PC-3 (cell line): ENCODE results near the gene TMEM254. TPM values are rescaled to one million over a fixed set of nuclear protein-coding genes. Genes with fewer than 3 reads are reported as not detected.
A peak's percentile ranks its signal among the peaks of the same experiment; 100 is the strongest.

ENCODE experiments used
- ATAC-seq: fragments of 200-7000 bp; cut with Tn5 transposase; 2 replicates; pipeline ENCODE4 v1.9.1; 2020; ENCODE audit warnings: mild to moderate bottlenecking, moderate library complexity
- BruUV-seq: library from RNA; stranded (reverse); fragments of 400-500 nt; replicated peaks from 2 replicates; lab custom pipeline; 2021; lab: Mats Ljungman, UMichigan
- CTCF ChIA-PET: fragments of 300-600 bp; sonication (Branson Sonifier 250); formaldehyde crosslinking; loops from one replicate; lab custom pipeline; 2022; ENCODE audit warnings: antibody characterized with exemption; lab: Charles Lee
- POLR2A ChIA-PET: fragments of 300-600 bp; sonication (Branson Sonifier 250); formaldehyde crosslinking; loops from one replicate; lab custom pipeline; 2022; ENCODE audit warnings: antibody characterized with exemption; ENCODE audit not compliant: unreplicated experiment; lab: Charles Lee
- DNase-seq: peaks from one replicate; pipeline ENCODE4 v3.0.0-alpha.2; 2015
- H2AFZ ChIP-seq: fragments of 300-600 bp; sonication (generic); 2 replicates; pipeline ENCODE4 v1.6.0; 2016; ENCODE audit warnings: antibody characterized with exemption, low read length
- H3F3A ChIP-seq: fragments of 300-600 bp; sonication (generic); one replicate; pipeline ENCODE4 v1.6.0; 2017; ENCODE audit warnings: antibody characterized with exemption, low read length, control low read depth, mild to moderate bottlenecking; ENCODE audit not compliant: unreplicated experiment
- H3K27ac ChIP-seq: fragments of 300-600 bp; sonication (generic); 2 replicates; pipeline ENCODE4 v1.5.1; 2016; ENCODE audit warnings: mild to moderate bottlenecking, low read length
- H3K27me3 ChIP-seq: fragments of 300-600 bp; sonication (generic); 2 replicates; pipeline ENCODE4 v1.6.1; 2016; ENCODE audit warnings: low read length, mixed read lengths
- H3K36me3 ChIP-seq: fragments of 300-600 bp; sonication (generic); 2 replicates; pipeline ENCODE4 v1.6.1; 2016; ENCODE audit warnings: low read depth, mixed run types, low read length, mixed read lengths
- H3K4me1 ChIP-seq: fragments of 300-600 bp; sonication (generic); 2 replicates; pipeline ENCODE4 v1.5.1; 2016; ENCODE audit warnings: low read length; ENCODE audit not compliant: insufficient read depth
- H3K4me2 ChIP-seq: fragments of 300-600 bp; sonication (generic); 2 replicates; pipeline ENCODE4 v1.6.0; 2016; ENCODE audit warnings: low read length
- H3K4me3 ChIP-seq: fragments of 300-600 bp; sonication (generic); 2 replicates; pipeline ENCODE4 v1.5.1; 2016; ENCODE audit warnings: mild to moderate bottlenecking, low read length, mixed read lengths
- H3K79me2 ChIP-seq: fragments of 300-600 bp; sonication (generic); 2 replicates; pipeline ENCODE4 v1.6.1; 2017; ENCODE audit warnings: low read length, mixed read lengths
- H3K9ac ChIP-seq: fragments of 300-600 bp; sonication (generic); 2 replicates; pipeline ENCODE4 v1.6.0; 2016; ENCODE audit warnings: mild to moderate bottlenecking, low read length
- H3K9me2 ChIP-seq: fragments of 300-600 bp; sonication (generic); replicated peaks from 2 replicates; pipeline ENCODE4 v1.6.1; 2016; ENCODE audit warnings: mixed run types, low read length, mixed read lengths
- H3K9me3 ChIP-seq: fragments of 300-600 bp; sonication (generic); 2 replicates; pipeline ENCODE4 v1.6.1; 2016; ENCODE audit warnings: low read length, mixed read lengths
- H4K20me1 ChIP-seq: fragments of 300-600 bp; sonication (generic); 2 replicates; pipeline ENCODE4 v1.6.1; 2016; ENCODE audit warnings: low read length, mixed read lengths
- EZH2 ChIP-seq: fragments of 300-600 bp; sonication (generic); IDR thresholded peaks from one replicate; pipeline ENCODE4 v1.6.1; 2017; ENCODE audit warnings: antibody characterized with exemption, mild to moderate bottlenecking, low read length; ENCODE audit not compliant: unreplicated experiment
- EZH2phosphoT487 ChIP-seq: fragments of 300-600 bp; sonication (generic); IDR thresholded peaks from 2 replicates; pipeline ENCODE4 v1.6.1; 2018; ENCODE audit warnings: mild to moderate bottlenecking, antibody characterized with exemption, low read length, borderline replicate concordance
- intact Hi-C: fragments of 100-400 bp; cut with micrococcal nuclease; formaldehyde crosslinking; loops from 2 replicates; pipeline ENCODE4 v1.9.0; 2023
- total RNA-seq: library from RNA; depleted of rRNA; stranded (reverse); fragments of >200 nt; gene quantifications from 2 replicates; pipeline ENCODE4 v1.2.3, GENCODE V29; 2014
- TF ChIP-seq, protein P1 (sequence below): fragments of 300-600 bp; sonication (generic); conservative IDR thresholded peaks from 2 replicates; pipeline ENCODE4 v1.5.1; 2017; ENCODE audit warnings: antibody characterized with exemption, low read depth, mild to moderate bottlenecking, low read length

TMEM254 gene
- total RNA-seq, 1 experiment from 2014 or later = 68.3 TPM

DNA sequence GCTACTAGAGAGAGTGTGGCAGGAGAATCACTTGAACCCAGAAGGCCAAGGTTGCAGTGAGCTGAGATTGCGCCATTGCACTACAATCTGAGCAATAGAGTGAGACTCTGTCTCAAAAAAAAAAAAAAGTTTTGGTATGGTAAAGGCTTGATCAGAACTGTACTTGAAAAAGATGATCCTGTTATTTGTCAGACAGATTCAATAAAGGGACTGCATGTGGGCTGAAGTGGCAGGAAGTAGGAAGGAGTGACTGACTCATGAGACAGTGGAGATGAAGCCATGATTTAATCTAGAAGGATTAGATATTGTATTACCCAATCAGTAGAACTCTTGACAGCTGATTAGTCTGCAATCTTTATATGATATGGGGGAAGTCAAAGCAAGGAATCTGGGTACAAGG is 2.7 kb upstream of the TMEM254 start:
- ChIA-PET CTCF (no interaction called here), POLR2A (no interaction called here)
- H3K4me3 ChIP-seq = no peak overlapping the region
- H3K4me2 ChIP-seq = no peak overlapping the region
- no TSS peak for BruUV-seq
- no peaks in the 10 kb centered on the region for H3K9me3 ChIP-seq
- no peaks in the 10 kb centered on the region for H4K20me1 ChIP-seq
- no peaks in the 10 kb centered on the region for H3K27me3 ChIP-seq
- TF ChIP-seq, protein P1, sequence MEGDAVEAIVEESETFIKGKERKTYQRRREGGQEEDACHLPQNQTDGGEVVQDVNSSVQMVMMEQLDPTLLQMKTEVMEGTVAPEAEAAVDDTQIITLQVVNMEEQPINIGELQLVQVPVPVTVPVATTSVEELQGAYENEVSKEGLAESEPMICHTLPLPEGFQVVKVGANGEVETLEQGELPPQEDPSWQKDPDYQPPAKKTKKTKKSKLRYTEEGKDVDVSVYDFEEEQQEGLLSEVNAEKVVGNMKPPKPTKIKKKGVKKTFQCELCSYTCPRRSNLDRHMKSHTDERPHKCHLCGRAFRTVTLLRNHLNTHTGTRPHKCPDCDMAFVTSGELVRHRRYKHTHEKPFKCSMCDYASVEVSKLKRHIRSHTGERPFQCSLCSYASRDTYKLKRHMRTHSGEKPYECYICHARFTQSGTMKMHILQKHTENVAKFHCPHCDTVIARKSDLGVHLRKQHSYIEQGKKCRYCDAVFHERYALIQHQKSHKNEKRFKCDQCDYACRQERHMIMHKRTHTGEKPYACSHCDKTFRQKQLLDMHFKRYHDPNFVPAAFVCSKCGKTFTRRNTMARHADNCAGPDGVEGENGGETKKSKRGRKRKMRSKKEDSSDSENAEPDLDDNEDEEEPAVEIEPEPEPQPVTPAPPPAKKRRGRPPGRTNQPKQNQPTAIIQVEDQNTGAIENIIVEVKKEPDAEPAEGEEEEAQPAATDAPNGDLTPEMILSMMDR = no peak
- TF ChIP-seq EZH2 (no peak), EZH2phosphoT487 (no peak)
- H3K9me2 ChIP-seq = no peaks in the 10 kb centered on the region
- no peak overlapping the region for H3K9ac ChIP-seq
- H3K27ac ChIP-seq = no peak overlapping the region
- H2AFZ ChIP-seq = no peak overlapping the region
- H3K36me3 ChIP-seq = no peaks in the 10 kb centered on the region
- ATAC-seq = no peak
- H3K79me2 ChIP-seq = peaks cover 21% of the 10 kb centered on the region
- peaks cover 35% of the 10 kb centered on the region for H3K4me1 ChIP-seq
- peak; percentile 88 for DNase-seq
- no peaks in the 10 kb centered on the region for H3F3A ChIP-seq
- intact Hi-C loops = loop anchor here (5.0 kb wide), 2 partner anchors 703 to 1008 kb away; partner anchors contain the start of gene ZMIZ1

DNA sequence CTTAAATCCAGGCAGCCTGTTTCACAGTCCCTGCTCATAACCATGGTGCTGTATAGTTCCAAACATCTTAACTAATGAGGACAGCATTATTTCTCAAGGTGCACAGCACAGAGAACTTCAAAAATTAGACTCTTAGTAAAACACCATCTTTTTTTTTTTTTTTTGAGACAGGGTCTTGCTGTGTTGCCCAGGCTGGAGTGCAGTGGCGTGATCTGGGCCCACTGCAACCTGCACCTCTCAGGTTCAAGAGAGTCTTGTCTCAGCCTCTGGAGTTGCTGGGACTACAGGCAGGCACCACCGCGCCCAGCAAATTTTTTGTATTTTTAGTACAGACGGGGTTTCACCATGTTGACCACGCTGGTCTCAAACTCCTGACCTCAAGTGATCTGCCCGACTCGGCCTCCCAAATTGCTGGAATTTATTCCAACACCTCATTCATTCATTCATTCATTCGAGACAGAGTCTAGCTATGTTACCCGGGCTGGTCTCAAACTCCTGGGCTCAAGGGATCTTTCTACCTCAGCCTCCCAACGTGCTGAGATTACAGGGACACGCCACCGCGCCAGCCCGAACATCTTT is 507 bp upstream of the TMEM254 start:
- Histone ChIP-seq H3K4me3 (peak overlapping the region; percentile 67), H3K4me2 (peak overlapping the region; percentile 80), H3K27ac (peak overlapping the region; percentile 72), H3K9me3 (no peaks in the 10 kb centered on the region), H3K36me3 (no peaks in the 10 kb centered on the region), H3K9ac (peak overlapping the region; percentile 81), H3K27me3 (no peaks in the 10 kb centered on the region), H3K79me2 (peaks cover 21% of the 10 kb centered on the region), H3K9me2 (no peaks in the 10 kb centered on the region), H3F3A (no peaks in the 10 kb centered on the region), H2AFZ (peak overlapping the region; percentile 87), H3K4me1 (peaks cover 39% of the 10 kb centered on the region), H4K20me1 (no peaks in the 10 kb centered on the region)
- intact Hi-C loops = loop anchor here (2.0 to 5.0 kb wide), 4 partner anchors 127 to 1011 kb away; partner anchors contain the start of genes ANXA11, ZCCHC24 and ZMIZ1
- ChIA-PET CTCF (no interaction called here), POLR2A (no interaction called here)
- TF ChIP-seq, protein P1 = no peak
- TF ChIP-seq EZH2 (no peak), EZH2phosphoT487 (no peak)
- ATAC-seq (peak; percentile 5), DNase-seq (no peak)
- no TSS peak for BruUV-seq

DNA sequence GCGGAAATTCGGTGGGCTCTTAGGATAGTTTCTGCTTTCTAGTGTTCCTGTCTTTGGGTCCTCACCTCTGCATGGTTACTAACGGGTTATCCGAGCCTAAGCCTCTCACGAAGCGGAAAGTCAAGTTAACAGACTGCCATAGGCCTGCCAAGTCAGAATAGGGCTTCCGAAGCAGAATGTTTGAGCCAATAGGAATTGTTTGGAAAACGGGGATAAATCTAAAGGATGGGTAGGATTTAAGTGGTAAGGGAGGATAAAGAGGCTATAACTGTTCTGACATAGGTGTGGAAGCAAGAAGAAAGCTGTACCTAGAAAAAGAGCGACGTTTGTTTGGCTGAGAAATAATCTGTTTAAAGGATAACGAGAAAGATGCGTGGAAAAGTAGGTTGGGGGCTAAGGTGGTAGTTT is 851 bp downstream of the TMEM254 start:
- intact Hi-C loops = loop anchor here (1.0 to 5.0 kb wide), 6 partner anchors 84 to 1012 kb away; partner anchors contain the start of genes ANXA11, ZCCHC24 and ZMIZ1
- ChIA-PET CTCF (interaction anchor here (0.5 to 1.6 kb wide), 5 partner anchors 21 to 65 kb away, joined by 3 to 20 read pairs (median 12); no protein-coding TSS in a partner anchor), POLR2A (interaction anchor here (0.5 to 1.8 kb wide), 17 partner anchors 9 to 1104 kb away, joined by 3 to 15 read pairs (median 4); no protein-coding TSS in a partner anchor)
- H3K4me3 ChIP-seq = peak overlapping the region; percentile 67
- peaks cover 21% of the 10 kb centered on the region for H3K79me2 ChIP-seq
- H3K9ac ChIP-seq = peak overlapping the region; percentile 81
- peak overlapping the region; percentile 80 for H3K4me2 ChIP-seq
- peaks cover 3% of the 10 kb centered on the region; the same call in 1 of the 2 replicates for H3K36me3 ChIP-seq
- H3K9me2 ChIP-seq = no peaks in the 10 kb centered on the region
- peaks cover 39% of the 10 kb centered on the region for H3K4me1 ChIP-seq
- H4K20me1 ChIP-seq = no peaks in the 10 kb centered on the region
- no peak for ATAC-seq
- no peaks in the 10 kb centered on the region for H3K9me3 ChIP-seq
- TF ChIP-seq EZH2 (no peak), EZH2phosphoT487 (no peak)
- TF ChIP-seq, protein P1 = no peak
- H3K27ac ChIP-seq = peak overlapping the region; percentile 72
- BruUV-seq = TSS peak; percentile 81
- DNase-seq = no peak
- H2AFZ ChIP-seq = peak overlapping the region; percentile 87
- H3F3A ChIP-seq = no peaks in the 10 kb centered on the region
- H3K27me3 ChIP-seq = no peaks in the 10 kb centered on the region
